NCI-H1436 treated with DMSO at 0.1 percent for 48 hours (cell line): ENCODE results near the gene MPL.

Experiments used
- DNase-seq: peaks from one replicate; lab custom pipeline; 2025; lab: John Stamatoyannopoulos, UW

MPL gene

DNA sequence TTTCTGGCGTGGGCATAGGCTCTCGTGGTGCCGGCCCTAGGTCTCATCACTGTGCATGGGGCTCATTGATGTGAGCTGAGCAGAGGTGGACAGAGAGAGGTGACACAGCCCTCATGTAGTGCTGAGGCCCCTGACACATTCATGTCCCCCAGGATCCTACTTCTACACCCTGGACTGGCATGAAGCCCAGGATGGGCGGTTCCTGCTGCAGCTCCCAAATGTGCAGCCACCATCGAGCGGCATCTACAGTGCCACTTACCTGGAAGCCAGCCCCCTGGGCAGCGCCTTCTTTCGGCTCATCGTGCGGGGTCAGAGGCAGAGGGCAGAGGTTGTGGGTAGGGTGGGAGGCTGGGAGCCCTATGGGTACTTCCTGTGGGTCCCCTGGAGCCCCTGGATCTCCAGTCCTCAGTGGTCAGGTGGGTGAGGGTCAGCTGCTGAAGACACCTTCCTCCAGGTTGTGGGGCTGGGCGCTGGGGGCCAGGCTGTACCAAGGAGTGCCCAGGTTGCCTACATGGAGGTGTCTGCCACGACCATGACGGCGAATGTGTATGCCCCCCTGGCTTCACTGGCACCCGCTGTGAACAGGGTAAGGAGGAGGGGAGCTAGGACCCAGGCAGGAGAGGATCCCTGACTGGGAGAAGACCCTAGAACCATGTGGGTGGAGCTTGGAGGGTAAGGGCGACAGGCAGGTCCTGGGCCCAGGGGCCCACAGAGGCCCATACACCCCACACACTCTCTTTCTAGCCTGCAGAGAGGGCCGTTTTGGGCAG lies 30.7 kb upstream of the MPL start:
- DNase-seq, result no peak

DNA sequence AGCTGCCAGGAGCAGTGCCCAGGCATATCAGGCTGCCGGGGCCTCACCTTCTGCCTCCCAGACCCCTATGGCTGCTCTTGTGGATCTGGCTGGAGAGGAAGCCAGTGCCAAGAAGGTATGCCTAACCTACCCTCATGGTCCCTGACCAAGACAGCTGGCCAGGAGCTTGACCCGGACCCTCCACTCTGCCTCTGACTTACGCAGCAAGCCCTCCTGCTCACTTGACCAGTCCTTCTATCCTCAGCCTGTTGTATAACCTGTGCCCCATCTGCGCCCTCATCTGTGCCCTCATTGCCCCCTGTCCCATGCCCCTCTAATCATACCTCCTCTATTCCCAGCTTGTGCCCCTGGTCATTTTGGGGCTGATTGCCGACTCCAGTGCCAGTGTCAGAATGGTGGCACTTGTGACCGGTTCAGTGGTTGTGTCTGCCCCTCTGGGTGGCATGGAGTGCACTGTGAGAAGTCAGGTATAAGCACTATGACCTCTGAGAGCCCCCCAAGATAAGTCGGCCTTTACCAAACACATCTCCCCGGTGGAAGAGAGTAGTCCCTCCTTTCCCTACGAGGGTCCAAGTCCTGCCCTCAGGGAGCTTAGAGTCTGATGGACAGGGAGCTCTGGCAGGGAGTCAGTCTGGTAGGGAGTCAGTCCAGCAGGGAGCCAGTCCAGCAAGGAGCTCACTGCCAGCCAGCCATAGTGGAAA lies 30.0 kb upstream of the MPL start:
- no peak for DNase-seq

DNA sequence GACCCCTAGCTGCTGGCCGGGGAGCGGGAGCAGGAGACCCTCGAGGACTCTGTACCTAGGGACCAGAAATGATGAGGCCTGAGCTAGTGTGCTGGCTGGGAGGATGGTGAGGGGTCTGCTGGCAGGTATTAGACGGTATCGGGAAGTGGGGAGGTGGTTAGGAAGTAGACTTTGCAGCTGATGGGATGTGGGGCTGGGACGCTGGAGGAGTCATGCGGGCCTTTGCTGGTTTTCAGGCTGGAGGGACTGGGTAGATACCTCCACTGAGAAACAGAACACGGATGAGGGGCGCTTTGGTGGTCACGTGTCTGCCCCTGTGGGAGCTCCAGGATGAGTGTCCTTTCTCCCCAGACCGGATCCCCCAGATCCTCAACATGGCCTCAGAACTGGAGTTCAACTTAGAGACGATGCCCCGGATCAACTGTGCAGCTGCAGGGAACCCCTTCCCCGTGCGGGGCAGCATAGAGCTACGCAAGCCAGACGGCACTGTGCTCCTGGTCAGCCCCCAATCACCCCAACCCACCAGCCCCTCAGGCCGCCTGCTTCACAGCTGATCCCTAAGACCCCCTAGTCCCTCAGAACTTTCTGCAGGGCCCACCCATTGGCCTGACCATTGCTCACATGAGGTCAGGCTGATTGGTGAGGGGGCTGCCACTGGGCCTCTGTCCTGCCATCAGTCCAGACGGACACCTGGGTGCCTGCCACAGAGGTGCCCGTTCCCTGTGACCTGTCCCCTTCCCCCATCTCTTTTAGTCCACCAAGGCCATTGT lies 28.8 kb upstream of the MPL start:
- DNase-seq, result no peak

DNA sequence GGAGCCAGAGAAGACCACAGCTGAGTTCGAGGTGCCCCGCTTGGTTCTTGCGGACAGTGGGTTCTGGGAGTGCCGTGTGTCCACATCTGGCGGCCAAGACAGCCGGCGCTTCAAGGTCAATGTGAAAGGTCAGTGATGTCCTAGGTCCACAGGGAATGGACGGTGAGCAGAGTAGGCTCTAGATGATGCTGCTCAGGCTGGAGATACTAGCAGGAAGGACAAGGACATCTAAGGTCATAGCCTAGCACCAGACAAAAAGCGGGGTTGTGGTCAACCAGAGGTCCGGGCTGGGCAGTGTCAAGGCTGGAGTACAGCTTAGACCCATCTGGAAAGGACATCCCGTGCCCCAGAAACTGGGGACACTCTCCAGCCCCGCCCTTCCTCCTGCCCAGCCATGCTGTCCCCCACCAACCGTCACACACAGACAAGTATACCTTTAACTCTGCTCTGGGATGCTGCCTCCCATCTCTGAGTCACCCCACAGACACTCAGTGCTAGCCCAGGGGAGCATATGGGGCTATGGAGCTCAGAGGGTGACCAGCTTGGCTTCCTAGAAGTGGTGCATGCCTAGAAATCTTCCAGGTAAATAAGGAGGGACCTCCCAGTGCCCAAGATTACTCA lies 28.1 kb upstream of the MPL start:
- DNase-seq, result no peak

DNA sequence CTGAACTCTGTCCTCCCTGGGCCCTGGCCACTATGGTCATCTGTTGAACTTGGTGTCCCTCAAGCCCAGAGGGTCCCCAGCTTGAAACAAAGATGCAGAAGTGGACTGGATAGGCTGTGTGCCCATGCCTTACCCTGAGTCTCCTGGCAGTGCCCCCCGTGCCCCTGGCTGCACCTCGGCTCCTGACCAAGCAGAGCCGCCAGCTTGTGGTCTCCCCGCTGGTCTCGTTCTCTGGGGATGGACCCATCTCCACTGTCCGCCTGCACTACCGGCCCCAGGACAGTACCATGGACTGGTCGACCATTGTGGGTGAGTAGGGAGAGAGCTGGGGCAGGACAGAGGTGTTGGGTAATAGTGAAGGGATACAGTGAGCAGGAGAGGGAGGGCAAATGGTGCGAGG lies 26.1 kb upstream of the MPL start:
- DNase-seq, result no peak

DNA sequence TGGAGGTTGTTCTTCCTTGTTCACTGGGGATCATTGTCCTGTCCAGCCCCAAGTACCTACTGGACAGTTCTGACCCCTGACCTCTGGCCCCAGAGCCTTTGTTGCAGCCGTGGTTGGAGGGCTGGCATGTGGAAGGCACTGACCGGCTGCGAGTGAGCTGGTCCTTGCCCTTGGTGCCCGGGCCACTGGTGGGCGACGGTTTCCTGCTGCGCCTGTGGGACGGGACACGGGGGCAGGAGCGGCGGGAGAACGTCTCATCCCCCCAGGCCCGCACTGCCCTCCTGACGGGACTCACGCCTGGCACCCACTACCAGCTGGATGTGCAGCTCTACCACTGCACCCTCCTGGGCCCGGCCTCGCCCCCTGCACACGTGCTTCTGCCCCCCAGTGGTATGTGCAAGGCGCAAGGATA lies 25.4 kb upstream of the MPL start:
- no peak for DNase-seq

DNA sequence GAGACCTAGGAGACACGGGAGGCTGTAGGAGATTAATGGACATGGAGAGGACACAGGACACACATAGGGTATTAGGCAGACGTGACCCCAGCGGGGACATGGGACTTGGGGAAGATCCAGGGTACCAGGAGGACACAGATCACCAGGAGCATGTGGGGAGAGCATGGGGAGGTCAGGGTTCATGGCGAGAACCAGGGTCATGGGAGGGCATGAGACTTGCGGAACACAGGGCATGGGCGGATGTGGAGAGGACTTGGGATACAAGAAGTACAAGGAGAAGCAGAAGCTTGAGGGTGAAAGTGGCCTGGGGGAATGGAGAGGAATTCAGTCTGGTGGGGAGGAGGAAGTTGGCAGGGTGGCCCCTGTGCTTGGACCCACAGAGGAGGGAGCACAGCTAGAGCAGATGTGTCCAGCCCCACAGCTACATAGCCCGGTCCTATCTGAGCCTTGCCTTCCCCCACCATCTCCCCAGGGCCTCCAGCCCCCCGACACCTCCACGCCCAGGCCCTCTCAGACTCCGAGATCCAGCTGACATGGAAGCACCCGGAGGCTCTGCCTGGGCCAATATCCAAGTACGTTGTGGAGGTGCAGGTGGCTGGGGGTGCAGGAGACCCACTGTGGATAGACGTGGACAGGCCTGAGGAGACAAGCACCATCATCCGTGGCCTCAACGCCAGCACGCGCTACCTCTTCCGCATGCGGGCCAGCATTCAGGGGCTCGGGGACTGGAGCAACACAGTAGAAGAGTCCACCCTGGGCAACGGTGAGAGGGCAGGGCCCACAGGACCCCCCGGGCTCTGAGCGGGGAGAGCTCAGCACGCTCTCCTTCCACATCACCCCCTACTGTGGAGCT lies 24.7 kb upstream of the MPL start:
- no peak for DNase-seq

DNA sequence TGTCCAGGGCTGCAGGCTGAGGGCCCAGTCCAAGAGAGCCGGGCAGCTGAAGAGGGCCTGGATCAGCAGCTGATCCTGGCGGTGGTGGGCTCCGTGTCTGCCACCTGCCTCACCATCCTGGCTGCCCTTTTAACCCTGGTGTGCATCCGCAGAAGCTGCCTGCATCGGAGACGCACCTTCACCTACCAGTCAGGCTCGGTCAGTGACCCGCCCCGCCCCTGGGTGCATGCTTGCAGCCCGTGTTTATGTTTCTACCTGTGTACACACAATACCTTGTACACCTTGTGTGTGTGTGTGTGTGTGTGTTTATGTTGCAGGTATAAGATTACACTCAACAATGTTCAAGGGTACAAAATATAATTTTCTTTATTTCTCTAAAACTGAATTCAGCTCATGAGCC lies 23.8 kb upstream of the MPL start:
- no peak for DNase-seq

DNA sequence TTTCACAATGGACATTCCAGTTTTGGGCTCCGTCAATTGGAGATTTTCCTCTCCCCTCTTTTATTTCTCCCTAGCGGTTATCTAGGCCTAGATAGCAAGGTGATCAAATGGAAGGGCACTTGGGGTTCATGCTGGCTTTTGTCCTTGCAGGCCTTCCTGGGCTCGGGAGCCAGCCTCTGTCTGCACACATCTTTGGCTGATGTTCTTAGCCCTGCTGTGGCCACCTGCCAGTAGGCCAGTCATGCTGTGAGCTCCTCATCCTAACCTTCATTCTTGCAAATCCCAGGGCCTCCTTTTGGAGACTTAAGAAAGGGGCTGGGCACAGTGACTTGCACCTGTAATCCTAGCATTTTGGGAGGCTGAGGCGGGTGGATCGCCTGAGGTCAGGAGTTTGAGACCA lies 23.4 kb upstream of the MPL start:
- DNase-seq, result no peak

DNA sequence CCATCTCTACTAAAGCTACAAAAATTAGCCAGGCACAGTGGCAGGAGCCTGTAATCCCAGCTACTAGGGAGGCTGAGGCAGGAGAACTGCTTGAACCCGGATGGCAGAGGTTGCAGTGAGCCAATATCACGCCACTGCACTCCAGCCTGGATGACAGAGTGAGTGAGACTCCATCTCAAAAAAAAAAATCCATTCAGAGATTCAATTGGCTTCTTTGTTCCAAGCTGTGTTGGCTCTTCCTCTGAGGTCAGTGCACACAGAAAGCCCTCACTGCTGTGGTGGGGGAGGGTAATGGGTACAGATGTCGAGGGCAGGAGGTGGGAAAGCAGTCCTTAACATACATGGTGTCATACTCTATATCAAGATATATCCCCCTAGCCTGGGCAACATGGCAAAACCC lies 22.1 kb upstream of the MPL start:
- no peak for DNase-seq

DNA sequence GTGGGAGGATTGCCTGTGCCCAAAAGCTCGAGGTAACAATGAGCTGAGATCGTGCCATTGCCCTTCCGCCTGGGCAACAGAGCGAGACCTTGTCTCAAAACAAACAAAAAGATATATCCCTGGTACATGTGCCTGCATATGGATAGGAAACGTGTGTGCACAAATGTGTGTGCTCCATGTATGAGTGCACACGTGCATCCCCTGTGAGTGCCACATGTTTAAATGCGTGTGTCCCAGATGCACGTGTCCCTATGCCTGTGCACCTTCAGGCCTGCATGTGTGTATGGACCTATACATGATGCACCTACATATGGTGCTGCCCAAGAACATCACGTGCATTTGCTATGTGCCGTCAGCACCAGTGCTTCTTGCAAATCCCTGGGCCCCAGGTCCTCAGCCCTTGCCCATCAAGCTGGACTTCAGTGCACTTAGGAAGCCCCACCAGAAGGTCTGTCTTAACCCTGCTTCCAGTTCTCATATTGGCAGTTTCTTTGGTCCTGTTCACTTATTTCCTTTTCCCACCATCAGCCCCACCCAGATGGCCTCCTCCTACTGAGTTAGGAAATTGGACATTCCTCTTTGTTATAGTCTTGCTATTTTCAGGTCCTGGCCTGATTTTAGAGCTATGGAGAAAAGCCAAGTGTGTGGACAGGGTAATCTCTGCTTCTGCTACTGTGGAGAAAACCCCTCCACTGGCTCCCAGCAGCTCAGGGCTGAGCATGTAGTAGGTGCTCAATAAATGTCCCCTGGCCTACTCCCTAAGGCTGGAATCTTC lies 21.5 kb upstream of the MPL start:
- DNase-seq, result no peak

DNA sequence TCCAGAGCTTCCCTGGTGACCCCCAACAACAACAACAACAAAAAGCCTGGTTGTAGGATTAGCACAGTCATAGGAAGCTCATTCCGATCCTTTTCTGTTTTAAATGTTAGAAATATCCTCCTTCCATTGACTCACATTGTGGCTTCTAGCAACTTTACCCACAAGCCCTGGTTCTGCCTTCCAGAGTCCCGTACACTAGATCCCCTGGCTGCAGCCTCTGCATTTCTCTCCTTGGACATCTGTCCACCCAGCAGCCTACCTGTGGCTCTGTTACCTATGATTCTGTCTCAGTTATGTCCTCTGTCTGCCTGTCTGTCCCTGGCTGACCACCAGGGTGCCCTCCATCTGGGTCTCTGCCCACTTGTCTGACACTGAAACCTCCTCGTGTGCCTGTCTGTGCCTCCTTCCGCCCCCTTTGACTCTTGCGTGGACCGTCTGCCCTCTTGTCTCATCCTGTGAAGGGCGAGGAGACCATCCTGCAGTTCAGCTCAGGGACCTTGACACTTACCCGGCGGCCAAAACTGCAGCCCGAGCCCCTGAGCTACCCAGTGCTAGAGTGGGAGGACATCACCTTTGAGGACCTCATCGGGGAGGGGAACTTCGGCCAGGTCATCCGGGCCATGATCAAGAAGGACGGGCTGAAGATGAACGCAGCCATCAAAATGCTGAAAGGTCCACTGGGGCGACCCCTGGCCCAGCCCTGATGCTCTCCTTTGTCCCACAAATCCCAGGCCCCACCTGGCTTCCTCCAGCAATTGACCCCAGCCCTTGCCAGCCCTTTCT lies 20.7 kb upstream of the MPL start:
- no peak for DNase-seq

DNA sequence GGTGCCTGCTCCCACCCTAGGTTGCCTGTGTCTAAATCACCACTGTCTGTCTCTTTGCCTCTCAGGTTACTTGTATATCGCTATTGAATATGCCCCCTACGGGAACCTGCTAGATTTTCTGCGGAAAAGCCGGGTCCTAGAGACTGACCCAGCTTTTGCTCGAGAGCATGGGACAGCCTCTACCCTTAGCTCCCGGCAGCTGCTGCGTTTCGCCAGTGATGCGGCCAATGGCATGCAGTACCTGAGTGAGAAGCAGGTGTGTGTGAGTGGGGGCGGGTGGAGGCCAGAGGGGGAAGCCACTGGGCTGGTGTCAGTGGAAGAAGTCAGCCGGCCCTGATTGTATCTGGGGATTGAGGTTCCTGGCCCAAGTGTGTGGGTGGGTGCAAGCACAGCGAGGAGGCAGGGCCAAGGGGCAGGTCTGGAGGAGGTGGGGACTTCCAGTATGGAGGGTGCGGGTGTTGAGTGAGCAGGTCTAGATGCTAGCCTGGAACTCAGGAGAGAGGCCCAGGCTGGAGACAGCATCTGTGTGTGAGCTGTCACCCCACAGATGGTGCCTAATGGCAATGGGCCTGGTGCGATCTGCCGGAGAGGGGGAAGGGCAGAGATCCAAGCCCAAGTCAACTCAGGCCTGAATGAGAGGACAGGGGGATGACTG lies 19.7 kb upstream of the MPL start:
- no peak for DNase-seq

DNA sequence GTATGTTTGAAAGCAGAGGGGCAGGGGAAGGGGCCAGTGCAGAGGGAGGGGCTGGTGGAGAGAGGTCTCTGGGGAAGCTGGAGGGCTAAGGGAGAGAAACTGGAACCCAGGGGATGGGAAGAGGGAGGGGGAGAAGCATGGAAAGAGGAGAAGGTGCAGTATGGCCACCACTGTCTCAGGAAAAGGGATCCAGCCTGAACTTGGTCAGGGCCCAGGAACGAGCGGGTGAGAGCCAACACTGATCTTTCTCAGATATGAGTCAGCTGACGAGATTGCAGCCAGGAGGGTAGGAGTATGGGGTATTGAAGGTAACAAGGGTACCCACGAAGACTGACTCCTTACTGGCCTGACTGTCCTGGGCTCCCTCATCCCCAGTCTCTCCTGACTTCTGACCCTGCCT lies 18.8 kb upstream of the MPL start:
- no peak for DNase-seq

DNA sequence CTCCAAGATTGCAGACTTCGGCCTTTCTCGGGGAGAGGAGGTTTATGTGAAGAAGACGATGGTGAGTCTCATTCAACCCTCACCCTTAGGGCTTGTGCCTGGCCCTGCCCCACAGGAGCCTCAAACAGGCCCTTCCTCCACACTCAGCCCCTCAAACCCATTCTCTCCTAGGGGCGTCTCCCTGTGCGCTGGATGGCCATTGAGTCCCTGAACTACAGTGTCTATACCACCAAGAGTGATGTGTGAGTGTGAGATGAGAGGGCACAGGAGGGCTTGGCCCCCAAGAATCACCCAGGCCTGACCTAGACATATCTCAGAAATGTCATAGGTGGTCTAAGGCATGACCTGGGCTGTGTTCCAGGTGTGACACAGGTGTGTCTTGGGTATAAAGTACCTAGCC lies 18.3 kb upstream of the MPL start:
- no peak for DNase-seq

DNA sequence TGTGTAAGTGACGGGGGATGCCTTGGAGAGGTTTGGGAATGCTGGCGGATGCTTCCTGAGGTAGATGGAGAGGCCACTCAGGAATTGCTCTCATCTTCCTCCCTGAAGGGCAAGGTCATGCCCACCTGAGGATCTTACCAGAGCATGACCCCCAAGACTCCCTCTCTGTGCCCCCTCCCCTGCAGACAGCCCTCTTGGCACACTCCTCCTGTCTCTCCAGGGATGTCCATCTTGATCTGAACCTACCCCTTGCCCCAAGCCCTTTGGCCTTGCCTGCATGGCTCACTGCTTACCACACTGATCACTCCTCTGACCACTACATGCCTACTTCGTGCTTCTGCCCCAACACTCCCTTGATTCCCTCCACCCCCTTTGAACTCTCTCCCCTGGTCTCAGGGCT lies 17.9 kb upstream of the MPL start:
- no peak for DNase-seq

DNA sequence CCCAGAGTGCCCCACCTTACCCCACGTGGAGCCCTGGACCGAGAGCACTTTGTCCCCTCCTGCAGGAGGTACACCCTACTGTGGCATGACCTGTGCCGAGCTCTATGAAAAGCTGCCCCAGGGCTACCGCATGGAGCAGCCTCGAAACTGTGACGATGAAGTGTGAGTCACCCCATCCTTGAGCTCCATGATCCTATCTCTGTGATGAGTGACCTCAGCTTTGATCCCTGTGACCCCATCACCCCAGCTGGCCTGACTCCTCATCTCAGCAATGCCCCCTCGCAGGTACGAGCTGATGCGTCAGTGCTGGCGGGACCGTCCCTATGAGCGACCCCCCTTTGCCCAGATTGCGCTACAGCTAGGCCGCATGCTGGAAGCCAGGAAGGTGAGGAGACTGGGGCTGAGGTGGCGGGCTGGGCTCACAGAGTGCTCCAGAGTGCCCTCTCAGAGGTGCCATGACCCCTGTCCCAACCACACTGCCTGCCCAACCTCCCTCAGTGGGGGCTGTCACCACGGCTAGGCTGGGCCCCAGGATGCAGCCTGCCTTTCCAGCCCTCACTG lies 16.2 kb upstream of the MPL start:
- no peak for DNase-seq

DNA sequence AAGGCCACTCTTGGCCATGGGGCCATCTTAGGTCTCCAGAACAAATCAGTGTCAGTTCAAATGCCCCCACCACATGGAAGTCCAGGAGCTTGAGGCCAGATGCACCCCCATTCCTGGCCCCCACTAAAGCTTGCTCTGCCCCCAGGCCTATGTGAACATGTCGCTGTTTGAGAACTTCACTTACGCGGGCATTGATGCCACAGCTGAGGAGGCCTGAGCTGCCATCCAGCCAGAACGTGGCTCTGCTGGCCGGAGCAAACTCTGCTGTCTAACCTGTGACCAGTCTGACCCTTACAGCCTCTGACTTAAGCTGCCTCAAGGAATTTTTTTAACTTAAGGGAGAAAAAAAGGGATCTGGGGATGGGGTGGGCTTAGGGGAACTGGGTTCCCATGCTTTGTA lies 15.1 kb upstream of the MPL start:
- no peak for DNase-seq

DNA sequence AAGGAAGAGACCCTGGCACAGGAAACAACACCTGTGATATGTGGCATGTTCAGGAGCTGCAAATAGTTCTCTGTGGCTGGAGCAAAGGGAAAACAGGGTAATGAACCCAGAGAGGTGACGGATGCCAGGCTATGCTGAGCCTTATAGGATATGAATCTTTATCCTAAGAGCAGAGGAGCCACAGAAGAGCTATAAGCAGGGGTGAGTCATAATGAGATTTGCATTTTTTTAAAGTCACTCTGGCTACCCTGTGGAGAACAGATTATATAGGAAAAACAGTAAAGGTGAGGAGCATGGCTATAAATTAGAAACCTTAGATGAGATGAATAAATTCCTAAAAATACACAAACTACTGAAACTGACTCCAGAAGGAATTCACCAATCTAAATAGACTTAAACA lies 12.8 kb upstream of the MPL start:
- no peak for DNase-seq
